Stimulated activated CD4-positive, alpha-beta T cell treated with anti-CD3 and anti-CD28 coated beads, TNF-alpha, amount 100 ng/mL, for 48 hours (primary cell): ENCODE results near the gene COX20.
"Not testable (repeated sequence)": the region's sequence is repeated elsewhere in the genome, so short reads cannot be mapped to it uniquely, and the experiment has no call there.

Experiments used
- DNase-seq, 3 donors: peaks; one replicate each; pipeline ENCODE4 v3.0.0-alpha.2; 2020; ENCODE audit warnings: low read depth in 3 of 3

COX20 gene

DNA sequence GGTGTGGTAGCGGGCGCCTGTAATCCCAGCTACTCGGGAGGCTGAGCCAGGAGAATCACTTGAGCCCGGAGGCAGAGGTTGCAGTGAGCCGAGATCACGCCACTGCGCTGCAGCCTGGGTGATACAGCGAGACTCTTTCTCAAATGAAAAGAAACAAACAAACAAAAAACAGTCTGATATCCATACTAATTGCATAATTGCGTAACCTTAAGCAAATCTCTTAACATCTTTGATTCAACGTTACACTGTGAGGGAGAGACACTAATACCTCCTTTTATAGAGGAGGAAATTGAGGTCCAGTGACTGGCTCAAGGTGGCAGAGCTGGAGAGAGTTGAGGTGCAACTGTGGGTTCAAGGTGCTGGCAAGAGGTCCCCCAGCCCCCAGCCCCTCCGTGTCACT is 12.6 kb upstream of the COX20 start:
- DNase-seq = no peak

DNA sequence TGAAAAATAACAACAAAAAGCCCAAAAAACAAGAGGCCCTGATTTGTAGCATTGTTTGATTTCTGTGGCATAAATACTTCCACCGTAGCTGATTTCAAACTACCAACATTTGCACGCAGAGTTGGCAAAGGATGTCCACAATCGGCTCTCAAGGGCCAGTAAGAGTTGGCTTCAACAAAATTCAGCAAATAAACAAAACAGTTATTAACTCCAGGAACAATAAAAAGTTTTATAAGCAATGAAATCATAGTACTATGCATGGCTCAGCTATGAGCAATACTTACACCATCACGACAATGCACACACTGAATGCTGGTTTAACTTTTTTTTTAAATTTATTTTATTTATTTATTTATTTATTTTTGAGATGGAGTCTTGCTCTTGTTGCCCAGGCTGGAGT is 8.7 kb upstream of the COX20 start:
- no peak for DNase-seq

- no peak for DNase-seq
These were observed 4.8 kb upstream of the COX20 start for GRCh38 chr1:244830639-244831038.

GRCh38 chr1:244833260-244833659 is 2.2 kb upstream of the COX20 start:
- DNase-seq = not testable (repeated sequence)

DNA sequence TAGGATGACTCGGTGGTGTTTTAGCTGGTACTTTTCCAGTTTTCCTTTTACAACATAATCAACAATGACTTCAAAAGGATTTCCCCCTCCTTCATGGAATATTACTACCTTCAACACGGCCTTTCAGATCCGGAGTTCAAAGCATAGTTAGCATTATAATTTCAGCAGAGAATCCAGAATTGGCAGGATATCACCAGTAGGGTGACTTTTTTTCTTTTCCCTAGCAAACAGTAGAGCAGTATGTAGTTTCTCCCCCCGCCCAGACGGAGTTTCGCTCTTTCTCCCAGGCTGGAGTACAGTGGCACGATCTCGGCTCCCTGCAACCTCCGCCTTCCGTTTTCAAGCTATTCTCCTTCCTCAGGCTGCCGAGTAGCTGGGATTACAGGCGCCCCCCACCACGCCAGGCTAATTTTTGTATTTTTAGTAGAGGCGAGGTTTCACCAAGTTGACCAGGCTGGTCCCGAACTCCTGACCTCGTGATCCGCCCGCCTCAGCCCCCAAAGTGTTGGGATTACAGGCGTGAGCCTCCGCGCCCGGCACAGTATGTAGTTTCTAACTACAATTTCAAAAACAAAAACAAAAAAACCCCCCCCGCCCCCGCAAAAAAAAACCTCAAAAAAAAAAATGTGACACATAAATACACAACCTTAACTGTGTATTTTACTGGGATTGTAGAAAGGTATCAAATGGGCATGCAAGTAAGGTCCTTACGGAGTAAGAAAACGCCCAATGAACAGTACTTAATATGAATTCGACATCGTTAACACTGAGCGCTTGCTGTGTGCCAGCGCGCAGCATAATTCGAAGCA is 1.5 kb upstream of the COX20 start:
- peak in 2 of 3 donors; percentile 18 to 32 for DNase-seq

GRCh38 chr1:244834543-244835275 is 749 bp upstream of the COX20 start:
- DNase-seq = peak; percentile 81 to 88 (median 83)

GRCh38 chr1:244836135-244836521 is 670 bp downstream of the COX20 start:
- no peak for DNase-seq

DNA sequence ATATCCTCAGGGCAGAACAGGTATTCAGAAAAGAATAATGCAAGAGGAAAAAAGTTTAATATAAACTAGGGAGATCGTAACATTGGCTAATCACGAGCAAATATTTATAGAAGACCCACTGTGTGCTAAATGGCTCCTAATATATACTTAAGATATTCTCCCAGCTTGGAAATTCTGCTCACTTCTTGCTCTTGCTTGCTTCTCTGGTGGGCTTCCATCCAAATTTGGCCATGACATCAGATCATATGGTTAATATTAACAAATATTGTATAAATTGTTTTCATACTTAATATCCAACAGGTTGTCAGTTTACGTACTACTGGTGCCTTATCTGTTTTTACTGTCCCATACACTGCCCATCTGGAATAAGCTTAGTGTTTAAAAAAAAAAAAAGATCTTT is 1.1 kb downstream of the COX20 start:
- DNase-seq = no peak

DNA sequence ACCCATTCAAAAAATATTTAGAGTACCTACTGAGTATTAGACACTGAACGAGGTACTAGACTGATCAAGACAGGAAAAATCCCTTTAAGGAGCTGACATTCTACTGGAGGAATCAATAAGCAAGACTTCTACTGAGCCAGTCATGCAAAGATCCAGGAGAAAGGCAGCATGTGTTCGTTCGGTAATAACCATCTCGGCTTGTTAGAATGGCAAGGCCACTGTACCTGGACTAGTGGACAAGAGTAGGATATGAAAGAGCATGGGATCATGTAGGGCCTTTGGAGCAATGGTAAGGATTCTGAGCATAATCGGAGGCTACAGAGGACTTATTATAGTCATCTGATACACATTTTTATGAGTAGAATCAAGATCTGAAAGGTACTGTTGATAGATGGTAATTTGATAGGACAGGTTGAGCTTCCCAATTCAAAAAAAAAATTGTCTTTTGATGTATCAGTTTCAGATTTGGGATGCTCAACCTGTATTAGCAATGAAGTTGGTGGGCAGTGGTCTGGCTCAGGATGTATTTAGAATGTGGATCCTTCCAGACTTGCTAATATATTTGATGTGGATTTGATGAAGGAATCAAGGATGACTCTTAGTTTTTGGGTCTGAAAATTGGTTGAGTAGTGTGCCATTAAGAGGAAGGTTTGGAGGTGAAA is 2.3 kb downstream of the COX20 start:
- DNase-seq = no peak

- DNase-seq = no peak
These were observed 4.2 kb downstream of the COX20 start for GRCh38 chr1:244839656-244840055.

GRCh38 chr1:244840219-244840794 is 4.8 kb downstream of the COX20 start:
- DNase-seq = no peak

DNA sequence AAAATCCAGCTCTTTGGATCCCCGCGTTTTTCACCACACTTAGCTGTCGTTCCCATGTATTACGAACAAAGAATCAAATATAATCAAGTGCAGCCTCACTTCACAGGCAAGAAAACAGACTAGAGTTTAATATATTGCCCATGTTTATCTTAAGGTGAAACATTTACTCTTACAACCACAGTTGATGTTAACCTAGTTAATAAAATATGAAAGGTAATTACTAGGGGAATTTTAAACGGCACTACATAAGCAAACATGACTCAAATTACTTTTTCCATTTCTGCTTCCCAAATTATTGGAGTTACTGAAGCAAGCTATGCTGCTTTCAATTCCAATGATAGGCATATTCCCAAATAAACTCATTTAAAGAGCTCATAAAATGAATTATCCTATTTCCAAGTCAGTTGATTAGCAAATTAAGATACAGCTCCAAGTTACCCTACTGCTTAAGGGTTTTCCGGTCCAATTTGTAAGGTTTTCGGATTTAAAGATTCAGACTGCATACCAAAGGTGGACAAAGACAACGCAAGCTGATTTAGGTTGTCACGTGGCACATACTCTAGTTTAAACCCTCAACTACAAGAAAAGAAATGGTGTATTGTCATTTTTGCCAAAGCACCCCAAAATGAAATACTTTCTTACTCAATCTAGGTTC is 5.9 kb downstream of the COX20 start:
- no peak for DNase-seq

- DNase-seq = no peak
These were observed 7.9 kb downstream of the COX20 start for GRCh38 chr1:244843148-244843978.

DNA sequence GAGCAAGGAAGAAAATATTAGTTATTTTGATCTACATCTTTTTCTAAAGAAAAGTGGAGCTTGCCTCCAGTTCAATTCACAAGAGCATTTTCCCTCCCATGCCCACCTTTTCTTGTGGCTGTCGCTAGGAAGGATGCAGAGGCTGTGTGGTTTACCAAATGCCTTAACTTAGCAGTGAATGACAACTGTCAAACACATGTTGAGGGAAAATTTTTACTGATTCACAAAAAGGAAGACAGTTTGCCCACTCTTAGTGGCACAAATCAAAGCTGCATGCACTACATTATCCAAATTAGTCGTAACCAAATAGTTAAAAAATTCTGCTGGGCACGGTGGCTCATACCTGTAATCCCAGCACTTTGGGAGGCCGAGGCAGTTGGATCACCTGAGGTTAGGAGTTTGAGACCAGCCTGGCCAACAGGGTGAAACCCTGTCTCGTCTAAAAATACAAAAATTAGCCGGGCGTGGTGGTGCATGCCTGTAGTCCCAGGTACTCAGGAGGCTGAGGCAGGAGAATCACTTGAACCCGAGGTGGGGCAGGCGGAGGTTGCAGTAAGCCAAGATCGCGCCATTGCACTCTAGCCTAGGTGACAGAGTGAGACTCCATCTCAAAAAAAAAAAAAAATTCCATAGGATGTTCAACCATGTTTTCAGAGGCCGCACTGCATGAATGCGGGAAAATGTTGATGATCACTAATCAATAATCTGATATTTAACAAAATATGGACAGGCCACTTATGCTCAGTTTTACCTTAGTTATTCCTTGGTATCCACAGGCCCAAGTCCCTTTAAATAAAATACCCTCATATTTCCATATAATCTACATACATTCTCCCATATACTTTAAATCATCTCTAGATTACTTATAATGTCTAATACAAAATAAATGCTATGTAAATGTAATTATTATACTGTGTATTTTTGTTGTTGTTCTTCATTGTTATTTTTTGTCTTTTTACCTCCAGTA is 9.0 kb downstream of the COX20 start:
- no peak for DNase-seq

GRCh38 chr1:244846653-244847052 is 11.2 kb downstream of the COX20 start:
- no peak for DNase-seq

DNA sequence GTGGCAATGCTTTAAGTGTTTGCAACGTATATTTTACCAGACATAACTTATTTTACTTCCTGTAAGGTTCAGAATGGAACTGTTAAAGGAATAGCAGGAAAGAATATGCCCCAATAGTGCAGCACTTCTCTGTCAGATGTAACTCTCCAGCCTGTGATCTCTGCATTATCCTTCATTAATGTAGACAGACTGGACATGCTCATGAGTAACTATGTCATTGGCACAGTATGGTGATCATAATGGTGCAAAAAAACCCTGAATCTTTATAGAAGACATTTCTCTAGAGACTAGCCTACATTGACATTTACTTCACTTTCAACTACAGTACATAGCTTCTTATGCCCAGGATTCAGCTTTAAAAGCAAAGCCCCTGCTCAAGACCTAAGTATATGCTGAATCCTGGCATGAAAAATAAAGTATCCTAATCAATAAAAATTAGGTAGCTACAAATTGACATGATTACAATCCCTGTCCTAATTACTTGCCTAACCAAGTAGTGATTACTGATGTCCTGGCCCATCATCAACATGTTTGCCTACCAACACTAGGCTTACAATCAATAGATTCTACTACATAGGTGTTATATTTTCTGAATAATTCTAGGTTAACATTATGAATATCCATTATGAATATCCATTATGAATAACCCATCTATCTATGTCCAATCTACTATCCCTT is 13.9 kb downstream of the COX20 start:
- no peak for DNase-seq

GRCh38 chr1:244850099-244850852 is 14.8 kb downstream of the COX20 start:
- no peak for DNase-seq

- DNase-seq = no peak
These were observed 15.4 kb downstream of the COX20 start for GRCh38 chr1:244850896-244851295.
